H9 (cell line): Measurements from ENCODE around the gene TAS2R30. TPM values are rescaled to one million over a fixed set of nuclear protein-coding genes. Genes with fewer than 3 reads are reported as not detected.

ENCODE experiments used
- DNase-seq: peaks from one replicate; pipeline ENCODE4 v3.0.0-alpha.2; 2017
- H2AFZ ChIP-seq: one replicate; pipeline ENCODE4 v1.6.1; 2013; ENCODE audit warnings: mild to moderate bottlenecking, low read length, control low read depth, moderate library complexity
- H2AK5ac ChIP-seq: 2 replicates; pipeline ENCODE4 v1.6.1; 2013; ENCODE audit warnings: low read length, control low read depth, mixed read lengths; ENCODE audit not compliant: insufficient read length
- H2BK120ac ChIP-seq: one replicate; pipeline ENCODE4 v1.6.1; 2013; ENCODE audit warnings: low read depth, mild to moderate bottlenecking, low read length, control low read depth, inconsistent platforms; ENCODE audit not compliant: poor library complexity, severe bottlenecking
- H2BK12ac ChIP-seq: 2 replicates; pipeline ENCODE4 v1.6.1; 2013; ENCODE audit warnings: low read length, control low read depth, mixed read lengths, low read depth; ENCODE audit not compliant: insufficient read length
- H2BK15ac ChIP-seq: 2 replicates; pipeline ENCODE4 v1.6.1; 2013; ENCODE audit warnings: low read depth, low read length, control low read depth
- H2BK20ac ChIP-seq: one replicate; pipeline ENCODE4 v1.6.1; 2013; ENCODE audit warnings: low read depth, mild to moderate bottlenecking, low read length, control low read depth, inconsistent platforms; ENCODE audit not compliant: poor library complexity, severe bottlenecking
- H2BK5ac ChIP-seq: 2 replicates; pipeline ENCODE4 v1.6.1; 2013; ENCODE audit warnings: low read length, control low read depth, mixed read lengths; ENCODE audit not compliant: insufficient read length
- H3K14ac ChIP-seq: 2 replicates; pipeline ENCODE4 v1.6.1; 2013; ENCODE audit warnings: low read length, control low read depth; ENCODE audit not compliant: insufficient read depth
- H3K18ac ChIP-seq: 2 replicates; pipeline ENCODE4 v1.6.1; 2013; ENCODE audit warnings: low read depth, mild to moderate bottlenecking, mixed read lengths, low read length, control low read depth; ENCODE audit not compliant: insufficient read length
- H3K23ac ChIP-seq: 2 replicates; pipeline ENCODE4 v1.6.1; 2013; ENCODE audit warnings: low read length, control low read depth, mixed read lengths, low read depth; ENCODE audit not compliant: insufficient read length
- H3K23me2 ChIP-seq: 2 replicates; pipeline ENCODE4 v1.6.1; 2013; ENCODE audit warnings: low read depth, mild to moderate bottlenecking, mixed read lengths, low read length, control low read depth; ENCODE audit not compliant: insufficient read length, poor library complexity, severe bottlenecking
- H3K27ac ChIP-seq: 2 replicates; pipeline ENCODE4 v1.5.1; 2013; ENCODE audit warnings: low read length, control low read depth, mixed read lengths, low read depth; ENCODE audit not compliant: insufficient read length
- H3K27me3 ChIP-seq: 2 replicates; pipeline ENCODE4 v1.6.1; 2013; ENCODE audit warnings: low read length, control low read depth, inconsistent platforms; ENCODE audit not compliant: insufficient read depth
- H3K4ac ChIP-seq: 2 replicates; pipeline ENCODE4 v1.6.1; 2013; ENCODE audit warnings: low read depth, mild to moderate bottlenecking, control low read depth, inconsistent platforms, low read length, moderate library complexity
- H3K4me1 ChIP-seq: 2 replicates; pipeline ENCODE4 v1.6.1; 2013; ENCODE audit warnings: low read length, control low read depth, inconsistent platforms; ENCODE audit not compliant: insufficient read depth
- H3K4me2 ChIP-seq: 2 replicates; pipeline ENCODE4 v1.6.1; 2013; ENCODE audit warnings: low read length, control low read depth, mixed read lengths; ENCODE audit not compliant: insufficient read length, insufficient read depth
- H3K56ac ChIP-seq: 2 replicates; pipeline ENCODE4 v1.6.1; 2013; ENCODE audit warnings: low read depth, mild to moderate bottlenecking, mixed read lengths, low read length, control low read depth; ENCODE audit not compliant: insufficient read length
- H3K79me1 ChIP-seq: 2 replicates; pipeline ENCODE4 v1.6.1; 2013; ENCODE audit warnings: low read depth, mild to moderate bottlenecking, moderate library complexity, low read length, control low read depth, inconsistent platforms; ENCODE audit not compliant: insufficient read depth, poor library complexity, severe bottlenecking
- H3K79me2 ChIP-seq: 2 replicates; pipeline ENCODE4 v1.6.1; 2013; ENCODE audit warnings: low read length, control low read depth, inconsistent platforms; ENCODE audit not compliant: insufficient read depth
- H3K9ac ChIP-seq: 2 replicates; pipeline ENCODE4 v1.6.1; 2013; ENCODE audit warnings: low read length, control low read depth, mixed read lengths; ENCODE audit not compliant: insufficient read length; ENCODE audit errors: extremely low read depth
- H3K9me3 ChIP-seq: one replicate; pipeline ENCODE4 v1.6.1; 2013; ENCODE audit warnings: low read depth, low read length, inconsistent platforms; ENCODE audit not compliant: control insufficient read depth
- H3T11ph ChIP-seq: one replicate; pipeline ENCODE4 v1.6.1; 2013; ENCODE audit warnings: mild to moderate bottlenecking, low read length, control low read depth, inconsistent platforms
- H4K20me1 ChIP-seq: one replicate; pipeline ENCODE4 v1.6.1; 2013; ENCODE audit not compliant: control insufficient read depth, insufficient read length, insufficient read depth
- H4K5ac ChIP-seq: 2 replicates; pipeline ENCODE4 v1.6.1; 2013; ENCODE audit warnings: low read depth, mild to moderate bottlenecking, mixed read lengths, low read length, control low read depth; ENCODE audit not compliant: insufficient read length
- H4K8ac ChIP-seq: replicated peaks from 2 replicates; pipeline ENCODE4 v1.6.1; 2013; ENCODE audit warnings: low read length, control low read depth, mixed read lengths, low read depth; ENCODE audit not compliant: insufficient read length
- H4K91ac ChIP-seq: 2 replicates; pipeline ENCODE4 v1.6.1; 2013; ENCODE audit warnings: low read depth, mild to moderate bottlenecking, moderate library complexity, mixed read lengths, low read length, control low read depth; ENCODE audit not compliant: insufficient read length
- H3K27ac Mint-ChIP-seq, 3 experiments: 2 replicates in 2 of 3; 3 replicates in 1 of 3; pipeline ENCODE4 v1.8.0; 2020 to 2021; ENCODE audit warnings: mixed read lengths in 3 of 3, mild to moderate bottlenecking in 1 of 3, moderate library complexity in 1 of 3
- H3K27me3 Mint-ChIP-seq: 2 replicates; pipeline ENCODE4 v1.8.0; 2021; ENCODE audit warnings: low read depth, mild to moderate bottlenecking, moderate library complexity, mixed read lengths
- H3K36me3 Mint-ChIP-seq, 3 experiments: 2 replicates in 2 of 3; 3 replicates in 1 of 3; pipeline ENCODE4 v1.8.0; 2020 to 2021; ENCODE audit warnings: low read depth in 3 of 3, mixed read lengths in 3 of 3; ENCODE audit not compliant: insufficient read depth in 1 of 3
- H3K4me1 Mint-ChIP-seq, 2 experiments: 2 replicates each; pipeline ENCODE4 v1.8.0; 2020; ENCODE audit warnings: mixed read lengths in 2 of 2
- H3K4me3 Mint-ChIP-seq, 2 experiments: 2 replicates in 1 of 2; 3 replicates in 1 of 2; pipeline ENCODE4 v1.8.0; 2020 to 2021; ENCODE audit warnings: mild to moderate bottlenecking in 2 of 2, mixed read lengths in 2 of 2, moderate library complexity in 1 of 2
- H3K9me3 Mint-ChIP-seq, 2 experiments: 2 replicates in 1 of 2; 3 replicates in 1 of 2; pipeline ENCODE4 v1.8.0; 2020; ENCODE audit warnings: mild to moderate bottlenecking in 2 of 2, mixed read lengths in 2 of 2, moderate library complexity in 1 of 2
- CTCF ChIP-seq: fragments of 200-600 bp; sonication (generic); conservative IDR thresholded peaks from 3 replicates; pipeline ENCODE4 v1.8.0; 2021; ENCODE audit warnings: antibody characterized with exemption, mild to moderate bottlenecking
- WGBS: extraction: QIAGEN DNeasy Blood & Tissue Kit; methylation state at CpG from one replicate; pipeline ENCODE4 v1.1.7; 2013; ENCODE audit warnings: missing lambda C conversion rate, low lambda C conversion rate, mixed read lengths; ENCODE audit not compliant: insufficient read length; ENCODE audit errors: extremely low coverage; 5-methylcytosine and 5-hydroxymethylcytosine counted together
- total RNA-seq: library from RNA; stranded (reverse); gene quantifications from 2 replicates; pipeline ENCODE4 v1.2.1, GENCODE V29; 2021

Gene TAS2R30
- total RNA-seq, 1 experiment from 2014 or later, result 2.0 TPM

GRCh38 chr12:11108862-11109261 lies 25.6 kb downstream of the TAS2R30 start:
- Histone ChIP-seq H3T11ph (no peak overlapping the region), H3K18ac (no peak overlapping the region), H4K5ac (no peak overlapping the region), H4K20me1 (no peaks in the 10 kb centered on the region), H2BK12ac (no peak overlapping the region), H3K56ac (no peak overlapping the region), H2BK20ac (no peak overlapping the region), H3K79me2 (no peaks in the 10 kb centered on the region; the same call in 1 of the 2 replicates), H3K23ac (no peak overlapping the region), H2AFZ (no peak overlapping the region), H2AK5ac (no peak overlapping the region), H3K9ac (no peak overlapping the region), H4K8ac (no peak overlapping the region), H3K27me3 (no peaks in the 10 kb centered on the region), H2BK15ac (no peak overlapping the region), H3K14ac (no peak overlapping the region), H3K4me2 (no peak overlapping the region), H2BK120ac (no peak overlapping the region), H4K91ac (no peak overlapping the region), H3K4ac (no peak overlapping the region), H3K79me1 (no peaks in the 10 kb centered on the region), H3K9me3 (no peaks in the 10 kb centered on the region), H3K23me2 (no peaks in the 10 kb centered on the region), H3K4me1 (no peaks in the 10 kb centered on the region), H3K27ac (no peak overlapping the region), H2BK5ac (no peak overlapping the region)
- Mint-ChIP-seq H3K9me3 (peaks cover 22 to 37% of the 10 kb centered on the region in 2 experiments), H3K27ac (no peak overlapping the region; a peak in 1 of 7 replicates), H3K27me3 (no peaks in the 10 kb centered on the region), H3K4me1 (peaks cover 0 to 2% of the 10 kb centered on the region in 2 experiments; a peak in 2 of 4 replicates), H3K4me3 (no peak overlapping the region), H3K36me3 (peaks cover 70 to 77% (median 71%) of the 10 kb centered on the region in 3 experiments)
- no CpG with 5 or more reads among the region's 2 CpGs for WGBS
- DNase-seq, result no peak
- no peak for TF ChIP-seq CTCF
